Kidney tubule cell (primary cell): Measurements from ENCODE around the gene MRPS6.

Source experiments
- DNase-seq: peaks from one replicate; pipeline ENCODE4 v3.0.0-alpha.2; 2018; ENCODE audit warnings: low spot score

MRPS6 gene

GRCh38 chr21:34132926-34133325 lies 59.5 kb downstream of the MRPS6 start:
- DNase-seq = no peak

GRCh38 chr21:34133392-34133791 lies 60.0 kb downstream of the MRPS6 start:
- DNase-seq = no peak

GRCh38 chr21:34133802-34134201 lies 60.4 kb downstream of the MRPS6 start:
- DNase-seq = no peak

- peak; percentile 53 for DNase-seq
Measured at GRCh38 chr21:34135330-34135729, 62.0 kb downstream of the MRPS6 start.

- DNase-seq = no peak
Measured at GRCh38 chr21:34141373-34141772, 68.0 kb downstream of the MRPS6 start.

GRCh38 chr21:34143685-34144182 lies 70.4 kb downstream of the MRPS6 start:
- DNase-seq = no peak

GRCh38 chr21:34144224-34144623 lies 70.8 kb downstream of the MRPS6 start:
- no peak for DNase-seq

GRCh38 chr21:34147792-34148418 lies 74.5 kb downstream of the MRPS6 start:
- no peak for DNase-seq

- no peak for DNase-seq
Measured at GRCh38 chr21:34148419-34148804, 75.0 kb downstream of the MRPS6 start.

GRCh38 chr21:34148826-34149558 lies 75.6 kb downstream of the MRPS6 start:
- DNase-seq = no peak

- DNase-seq = peak; percentile 11
Measured at GRCh38 chr21:34152500-34152899, 79.1 kb downstream of the MRPS6 start.

GRCh38 chr21:34154878-34155277 lies 81.5 kb downstream of the MRPS6 start:
- DNase-seq = no peak

GRCh38 chr21:34156957-34157356 lies 83.6 kb downstream of the MRPS6 start:
- DNase-seq = peak; percentile 64

GRCh38 chr21:34157521-34157920 lies 84.1 kb downstream of the MRPS6 start:
- DNase-seq = peak; percentile 86

GRCh38 chr21:34158866-34159835 lies 85.8 kb downstream of the MRPS6 start:
- no peak for DNase-seq

- no peak for DNase-seq
Measured at GRCh38 chr21:34166468-34166867, 93.1 kb downstream of the MRPS6 start.

GRCh38 chr21:34170886-34171285 lies 97.5 kb downstream of the MRPS6 start:
- DNase-seq = no peak

- no peak for DNase-seq
Measured at GRCh38 chr21:34174470-34174869, 101.1 kb downstream of the MRPS6 start.

GRCh38 chr21:34176448-34176847 lies 103.1 kb downstream of the MRPS6 start:
- DNase-seq = no peak

- DNase-seq = no peak
Measured at GRCh38 chr21:34177919-34178567, 104.7 kb downstream of the MRPS6 start.

GRCh38 chr21:34179204-34179935 lies 106.0 kb downstream of the MRPS6 start:
- no peak for DNase-seq
